Activated CD4-positive, CD25-positive, alpha-beta regulatory T cell treated with anti-CD3 and anti-CD28 coated beads, Interleukin-2, amount 50 U/mL, for 24 hours (primary cell): ENCODE data around the gene HTRA1.
A peak's percentile ranks its signal among the peaks of the same experiment; 100 is the strongest.

Experiments
- ATAC-seq, 2 donors: fragments of 150-1000 bp; cut with Tn5 transposase; one replicate each; pipeline ENCODE4 v1.10.0; 2021; ENCODE audit warnings: mild to moderate bottlenecking in 1 of 2, moderate library complexity in 1 of 2

HTRA1 gene

DNA sequence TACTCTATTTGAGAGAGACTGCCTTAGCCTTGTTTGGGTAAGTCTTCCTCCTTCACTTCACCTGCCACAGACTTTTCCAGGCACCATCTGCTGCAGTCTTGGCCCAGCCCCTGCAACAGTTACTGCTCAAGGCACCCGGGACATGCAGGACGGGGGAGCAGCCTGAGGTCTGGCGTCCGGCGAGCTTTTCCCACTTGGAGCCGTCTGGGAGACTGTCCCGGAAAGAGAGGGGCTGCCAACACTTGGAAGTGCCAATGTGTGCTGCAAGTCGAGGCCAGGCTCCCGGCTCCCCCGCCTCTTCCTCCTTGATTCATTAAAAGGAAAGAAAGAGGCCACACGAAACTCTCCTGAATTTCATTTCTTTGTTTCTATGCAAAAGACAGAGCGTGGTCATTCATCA lies 13.7 kb downstream of the HTRA1 start:
- no peak for ATAC-seq

DNA sequence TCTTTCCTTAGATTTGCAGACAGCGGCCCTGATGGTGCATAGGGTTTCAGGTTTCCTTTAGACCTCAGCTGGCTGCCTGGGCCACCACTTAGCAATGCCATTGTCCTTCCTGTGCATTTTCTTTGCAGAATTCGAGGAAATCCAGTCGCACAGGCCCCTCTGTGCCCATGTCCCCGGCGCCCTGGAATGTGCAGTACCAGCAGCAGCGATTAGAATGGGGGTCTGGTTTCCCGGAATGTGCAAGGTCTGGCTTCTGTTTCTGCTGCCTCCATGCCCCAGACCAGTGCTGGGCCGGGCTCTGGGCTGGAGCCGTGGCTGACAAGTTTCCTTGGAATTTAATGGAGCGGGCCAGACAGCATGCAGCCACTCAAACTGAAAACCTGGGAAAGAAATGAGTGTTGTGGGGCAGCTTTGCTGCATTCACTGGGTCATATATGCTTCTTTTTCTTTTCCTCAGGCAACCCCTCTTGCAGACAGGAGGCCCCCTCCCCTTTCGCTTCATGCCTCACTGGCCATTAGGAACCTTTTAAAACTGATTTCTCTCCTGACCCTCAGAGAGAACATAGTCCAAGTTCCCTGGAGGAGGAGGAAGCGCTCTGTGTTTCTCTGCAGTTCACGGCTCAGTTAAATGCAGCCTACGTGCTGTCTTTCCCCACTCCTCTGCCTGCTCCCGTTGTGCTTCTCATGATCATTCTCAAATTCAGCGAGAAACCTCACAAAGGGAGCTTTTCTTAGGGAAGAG lies 14.4 kb downstream of the HTRA1 start:
- no peak for ATAC-seq

DNA sequence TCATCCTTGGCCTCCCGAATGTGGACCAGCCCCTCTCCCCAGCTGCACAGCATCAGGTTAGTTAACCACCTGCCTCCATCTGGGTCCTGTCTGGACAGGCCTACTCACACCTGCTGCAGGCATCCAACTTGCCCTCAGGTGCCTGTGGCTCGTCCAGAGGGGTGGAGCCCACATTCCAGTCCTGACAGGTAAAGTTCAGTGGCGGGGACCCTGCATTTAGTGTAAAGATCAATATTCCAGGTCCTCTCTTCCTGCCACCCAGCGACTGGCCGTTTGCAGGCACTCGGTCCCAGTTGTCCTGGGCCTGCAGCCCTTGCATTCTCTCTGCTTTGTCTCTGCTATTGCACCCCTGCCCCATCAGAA lies 15.0 kb downstream of the HTRA1 start:
- ATAC-seq = no peak

DNA sequence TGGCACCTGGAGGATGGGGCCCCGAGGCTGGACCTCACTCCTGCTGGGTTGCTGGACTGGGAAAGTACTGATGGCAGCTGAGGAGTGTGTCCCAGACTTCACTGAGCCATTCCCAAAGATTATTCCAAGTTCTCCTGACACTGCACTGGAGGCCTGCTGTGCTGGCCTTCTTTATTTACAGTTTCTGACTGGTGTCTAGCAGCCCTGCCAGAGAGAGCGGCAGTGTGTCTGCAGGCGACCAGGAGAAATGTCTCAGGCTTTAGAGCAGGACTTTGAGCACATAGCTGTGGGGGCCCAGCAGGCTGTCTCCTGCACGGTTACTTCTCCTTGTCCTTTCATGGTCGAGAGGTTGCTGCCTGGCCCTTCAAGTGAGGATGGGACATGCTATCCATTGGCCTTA lies 16.1 kb downstream of the HTRA1 start:
- no peak for ATAC-seq

DNA sequence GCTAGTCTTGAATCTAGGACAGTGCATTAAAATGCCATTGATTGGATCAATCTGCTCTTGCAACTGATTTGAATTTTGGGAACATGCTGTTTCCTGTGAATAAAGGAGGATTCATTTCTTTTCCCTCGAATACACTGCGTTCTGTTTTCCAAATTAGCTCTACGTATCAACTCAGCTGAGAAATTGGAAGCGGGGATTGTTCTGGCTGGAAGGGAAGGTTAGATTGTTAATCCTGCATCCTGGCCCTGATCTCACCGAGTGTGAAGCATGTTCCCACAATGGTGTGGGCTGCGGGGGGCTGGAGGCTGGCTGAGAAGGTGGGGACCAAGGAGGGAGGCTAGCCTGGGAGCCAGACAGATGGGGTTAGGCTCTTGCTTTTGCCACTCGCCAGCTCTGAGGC lies 17.6 kb downstream of the HTRA1 start:
- ATAC-seq = no peak

DNA sequence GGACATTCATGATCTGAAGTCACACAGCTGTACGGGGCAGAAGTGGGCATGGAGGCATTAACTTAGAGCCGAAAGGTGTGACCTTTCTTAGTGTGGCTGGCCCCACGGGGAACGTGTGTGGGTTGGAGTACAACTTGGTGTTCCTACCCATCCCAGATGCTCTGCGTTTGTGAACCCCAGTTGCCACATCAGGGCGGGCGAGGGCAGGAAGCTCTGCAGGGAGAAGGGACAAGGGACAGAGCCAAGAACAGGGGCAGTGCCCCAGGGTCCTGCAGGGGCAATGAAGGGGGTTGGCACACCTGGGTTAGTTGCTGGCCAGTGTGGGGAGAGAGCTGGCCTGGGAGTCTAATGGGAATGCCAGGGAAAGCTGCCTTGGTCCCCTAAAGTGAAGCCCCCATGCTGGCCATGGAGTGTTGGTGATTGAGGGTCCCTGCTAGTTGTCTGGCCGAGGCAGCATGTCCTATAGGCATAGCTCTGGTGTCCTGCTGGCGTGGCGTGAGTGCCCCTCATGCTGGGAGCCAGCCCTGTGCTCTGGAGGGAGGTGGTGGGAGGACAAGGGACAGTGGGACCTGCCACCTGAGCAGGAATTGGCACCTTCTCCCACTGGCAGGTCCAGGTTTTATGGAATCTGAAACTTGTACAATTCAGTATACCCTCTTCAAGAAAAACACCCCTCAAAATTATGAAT lies 18.9 kb downstream of the HTRA1 start:
- no peak for ATAC-seq

DNA sequence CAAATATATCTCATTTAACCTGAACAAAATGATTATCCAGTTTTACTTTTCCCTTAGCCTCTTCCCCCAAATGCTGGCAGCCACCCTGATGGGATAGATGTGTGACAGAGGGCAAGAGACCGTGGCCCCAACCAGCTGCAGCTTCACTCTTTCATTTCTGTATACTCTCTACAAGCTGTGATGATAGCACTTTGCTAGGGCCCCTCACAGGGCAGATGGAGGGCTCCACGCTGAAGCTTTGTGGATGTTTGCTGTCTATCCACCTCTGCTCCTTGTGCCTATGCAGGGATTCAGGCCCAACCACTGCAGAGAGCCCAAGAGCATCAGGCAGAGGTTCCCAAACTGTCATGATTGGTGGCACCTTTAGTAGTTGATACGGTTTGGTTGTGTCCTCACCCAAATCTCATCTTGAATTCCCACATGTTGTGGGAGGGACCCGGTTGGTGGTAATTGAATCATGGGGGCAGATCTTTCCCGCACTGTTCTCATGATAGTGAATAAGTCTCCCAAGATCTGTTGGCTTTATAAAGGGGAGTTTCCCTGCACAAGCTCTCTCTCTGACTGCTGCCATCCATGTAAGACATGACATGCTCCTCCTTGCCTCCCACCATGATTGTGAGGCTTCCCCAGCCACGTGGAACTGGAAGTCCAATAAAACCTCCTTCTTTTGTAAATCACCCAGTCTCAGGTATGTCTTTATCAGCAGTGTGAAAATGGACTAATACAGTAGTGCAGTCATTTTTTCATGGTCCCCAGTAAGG lies 20.1 kb downstream of the HTRA1 start:
- ATAC-seq = no peak

DNA sequence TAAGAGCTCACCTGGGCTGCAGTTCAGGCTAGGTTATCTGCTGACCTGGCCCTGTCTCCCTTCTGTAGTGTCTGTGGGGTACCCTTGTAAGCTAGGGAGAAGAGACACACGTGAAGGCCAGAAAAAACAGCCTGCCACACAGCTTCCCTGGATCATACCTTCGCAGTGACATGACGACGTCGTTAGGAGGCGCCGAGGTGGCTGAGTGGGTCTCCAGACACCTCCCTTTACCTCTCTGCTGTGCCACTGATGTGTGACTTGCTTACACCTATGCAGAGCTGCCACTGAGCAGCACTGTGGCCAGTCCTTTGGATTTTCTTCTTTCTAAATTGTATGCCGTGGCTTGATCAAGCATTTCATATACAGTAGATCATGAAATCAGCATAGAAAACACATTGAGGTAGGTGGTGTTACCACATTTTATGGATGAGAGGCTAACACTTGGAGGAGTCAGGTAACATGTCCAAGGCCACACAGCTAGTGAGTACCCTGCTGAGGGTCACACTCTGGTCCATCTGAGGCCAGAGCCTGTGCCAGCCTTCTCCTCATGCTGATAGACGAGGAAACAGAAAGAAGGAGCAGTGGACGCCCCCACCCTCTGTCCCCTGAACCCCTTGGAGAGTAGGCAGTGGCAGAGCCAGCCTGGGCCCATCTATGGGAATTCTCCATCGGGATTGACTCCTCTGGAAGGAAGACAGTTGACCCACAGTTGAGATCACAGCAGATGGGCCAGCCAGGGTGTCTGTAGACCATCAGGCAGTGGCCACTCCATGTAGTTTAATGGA lies 23.1 kb downstream of the HTRA1 start:
- ATAC-seq = no peak

DNA sequence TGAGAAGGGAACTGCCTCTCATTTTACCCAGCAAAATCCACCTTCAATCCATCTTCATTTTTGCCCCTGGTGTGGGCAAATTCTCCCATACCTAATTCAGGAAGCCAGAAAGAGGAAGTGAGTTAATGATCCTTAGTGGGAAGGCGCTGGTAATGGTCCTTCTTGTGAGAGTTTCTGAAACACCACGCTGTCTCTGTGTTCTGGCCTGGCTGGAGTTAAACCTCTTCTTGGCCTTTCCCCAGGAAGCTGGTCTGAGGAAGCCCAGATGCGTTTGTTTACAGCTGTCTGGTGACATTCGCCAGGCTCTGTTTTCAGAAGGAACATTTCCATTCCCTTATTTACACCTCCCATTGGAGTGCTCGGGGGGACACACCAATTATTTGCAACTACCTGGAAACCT lies 24.3 kb downstream of the HTRA1 start:
- ATAC-seq = no peak

DNA sequence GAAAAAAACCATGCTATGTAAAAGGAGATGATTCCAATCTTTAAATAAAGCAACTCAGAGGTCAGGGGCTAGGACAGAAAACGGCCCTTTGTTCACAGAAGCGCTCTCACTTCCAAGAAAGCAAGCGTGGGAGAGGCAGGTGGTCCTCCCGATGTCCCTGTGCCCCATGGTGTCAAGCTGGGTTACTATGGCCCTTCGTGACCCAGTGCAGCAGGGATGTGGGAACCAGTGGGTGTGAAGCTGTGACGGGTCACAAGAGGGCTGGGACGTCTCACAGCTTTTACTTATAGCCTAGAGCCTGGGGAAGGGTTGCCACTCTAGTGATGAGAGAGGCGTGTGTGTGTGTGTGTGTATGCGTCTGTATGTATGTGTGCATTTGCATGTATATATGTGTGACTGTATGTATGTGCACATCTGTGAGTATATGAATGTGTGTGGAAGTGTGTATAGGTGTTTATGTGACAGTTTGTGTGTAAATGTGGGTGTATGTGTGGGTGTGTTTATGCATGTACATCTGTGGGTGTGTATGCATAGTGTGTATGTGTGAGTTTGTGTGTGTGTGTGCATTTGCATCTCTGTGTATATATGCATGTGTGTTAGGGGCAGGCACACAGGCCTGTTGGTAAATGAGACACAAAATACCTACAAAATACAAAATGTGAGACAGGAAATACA lies 25.2 kb downstream of the HTRA1 start:
- no peak for ATAC-seq

DNA sequence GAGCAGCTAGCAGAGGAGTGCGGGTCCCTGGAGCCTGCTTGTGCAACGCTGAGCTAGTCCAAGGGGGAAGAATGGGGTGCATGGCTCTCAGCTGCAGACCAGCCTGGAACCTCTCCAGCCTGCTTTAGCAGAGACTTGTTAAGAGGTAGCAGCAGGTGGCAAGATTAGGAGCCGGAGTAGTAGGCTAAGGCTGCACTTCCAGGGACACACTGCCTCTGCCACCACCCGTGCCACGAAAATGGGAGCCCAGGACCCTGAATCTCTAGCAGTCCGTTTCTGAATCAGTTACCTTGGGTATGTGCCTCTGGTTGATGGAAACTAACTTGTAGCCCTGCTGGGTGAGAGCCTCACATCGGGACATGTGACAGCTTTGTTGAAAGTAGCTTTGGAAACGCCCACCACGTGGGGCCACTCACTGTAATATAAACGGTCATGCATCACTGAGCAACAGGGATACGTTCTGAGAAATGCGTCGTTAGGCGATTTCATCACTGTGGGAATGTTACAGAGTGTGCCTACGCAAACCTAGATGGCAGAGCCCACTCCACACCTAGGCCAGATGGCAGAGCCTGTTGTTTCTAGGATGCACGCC lies 25.9 kb downstream of the HTRA1 start:
- ATAC-seq = no peak

DNA sequence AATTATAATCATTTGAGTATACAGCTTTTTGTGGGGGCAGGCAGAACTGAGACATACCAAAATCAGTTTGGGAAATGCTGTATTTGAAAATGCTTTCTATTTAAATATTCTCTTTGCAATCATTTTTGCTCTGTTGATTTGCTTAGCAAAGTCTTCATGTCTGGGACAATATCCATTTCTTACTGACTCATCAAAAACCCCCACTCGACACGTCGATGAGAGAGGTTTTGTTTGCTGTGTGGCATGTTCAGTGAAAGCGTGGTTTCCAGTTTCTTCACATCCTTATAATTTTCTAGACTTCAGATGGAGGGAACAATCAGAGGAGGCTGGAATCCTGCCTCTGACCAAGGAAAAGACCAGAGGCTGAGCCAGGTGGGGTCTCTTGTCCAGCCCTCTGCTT lies 28.9 kb downstream of the HTRA1 start:
- no peak for ATAC-seq

DNA sequence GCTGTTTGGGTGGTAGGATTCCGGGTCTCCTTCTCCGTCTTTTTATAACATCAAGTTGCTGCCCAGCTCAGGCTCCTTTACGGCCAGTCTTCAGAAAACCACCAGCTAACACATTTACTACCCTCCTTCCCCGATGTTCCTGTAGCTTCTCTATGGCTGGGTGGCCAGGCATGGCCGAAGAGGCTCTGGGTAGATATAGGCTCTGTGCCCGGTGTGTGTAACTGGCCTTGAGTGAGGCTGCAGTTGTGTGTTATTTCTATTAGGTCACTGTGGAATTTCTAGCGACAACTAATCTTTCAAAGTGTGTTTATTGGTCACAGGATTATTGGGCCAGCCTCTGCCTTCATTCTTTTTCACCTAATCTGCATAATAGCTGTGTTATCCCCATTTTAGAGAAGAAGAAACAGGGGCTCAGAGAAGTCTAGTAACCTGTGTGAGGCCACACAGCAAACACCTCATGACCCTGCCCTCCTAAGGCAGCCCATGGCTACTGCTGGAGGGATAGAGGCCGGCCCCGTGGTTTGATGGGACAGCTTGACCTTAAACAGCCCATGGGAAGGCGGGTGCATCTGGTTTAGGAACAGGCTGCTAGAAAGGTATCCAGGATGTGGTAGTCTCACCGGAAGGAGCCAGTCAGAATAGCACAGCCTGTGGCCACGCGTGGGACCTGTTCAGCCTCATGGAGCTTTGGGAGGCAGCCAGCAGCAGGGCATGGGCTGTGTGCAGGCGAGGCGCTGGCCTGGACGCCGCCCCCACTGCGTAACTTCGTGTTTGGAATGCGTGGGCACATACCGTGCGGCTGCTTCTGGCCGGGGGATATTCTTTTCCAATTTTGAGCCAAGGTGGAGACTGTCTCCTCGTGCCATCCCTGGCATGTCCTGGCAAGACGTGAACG lies 29.7 kb downstream of the HTRA1 start:
- ATAC-seq = peak; percentile 48 to 55

DNA sequence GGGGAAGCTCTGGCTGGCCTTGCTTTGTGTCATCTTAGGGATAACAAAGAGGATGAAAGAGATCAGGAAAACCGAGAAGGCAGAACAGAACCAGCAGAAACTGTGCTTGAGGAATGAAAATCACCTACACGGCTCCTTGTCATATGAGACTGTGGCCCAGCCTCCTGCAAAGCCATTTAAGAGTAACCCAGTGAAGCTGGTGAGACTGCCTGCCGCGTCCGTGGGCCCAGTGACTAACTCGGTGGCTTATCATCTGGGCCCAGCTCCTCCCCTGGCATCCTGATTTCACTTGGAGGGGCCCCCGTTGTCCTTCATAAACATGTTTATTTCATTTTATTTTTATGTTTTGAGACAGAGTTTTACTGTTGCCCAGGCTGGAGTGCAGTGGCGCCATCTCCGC lies 30.7 kb downstream of the HTRA1 start:
- no peak for ATAC-seq

DNA sequence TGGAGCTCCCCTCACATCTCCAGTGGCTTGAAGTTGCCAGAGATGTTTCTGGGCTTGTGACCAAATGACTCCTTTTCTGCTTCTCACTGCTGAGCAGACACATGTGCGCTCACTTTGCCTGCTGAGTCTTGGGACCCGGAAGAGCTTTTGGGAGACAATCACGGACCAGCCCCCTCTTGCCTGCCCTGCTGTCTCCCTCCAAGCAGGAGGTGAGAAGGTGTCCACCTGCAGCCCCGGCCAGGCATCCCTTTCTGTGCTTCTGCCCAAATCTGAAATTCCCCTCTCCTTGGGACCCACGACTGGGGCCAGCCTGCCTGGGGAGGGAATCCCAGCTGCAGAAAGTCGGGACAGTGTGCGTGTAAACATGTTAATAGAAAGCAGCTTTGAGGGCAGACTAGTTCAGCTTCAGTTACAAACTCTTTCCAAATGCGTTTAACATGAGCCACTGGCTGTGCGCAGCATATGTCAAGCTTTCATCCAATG lies 31.7 kb downstream of the HTRA1 start:
- no peak for ATAC-seq

DNA sequence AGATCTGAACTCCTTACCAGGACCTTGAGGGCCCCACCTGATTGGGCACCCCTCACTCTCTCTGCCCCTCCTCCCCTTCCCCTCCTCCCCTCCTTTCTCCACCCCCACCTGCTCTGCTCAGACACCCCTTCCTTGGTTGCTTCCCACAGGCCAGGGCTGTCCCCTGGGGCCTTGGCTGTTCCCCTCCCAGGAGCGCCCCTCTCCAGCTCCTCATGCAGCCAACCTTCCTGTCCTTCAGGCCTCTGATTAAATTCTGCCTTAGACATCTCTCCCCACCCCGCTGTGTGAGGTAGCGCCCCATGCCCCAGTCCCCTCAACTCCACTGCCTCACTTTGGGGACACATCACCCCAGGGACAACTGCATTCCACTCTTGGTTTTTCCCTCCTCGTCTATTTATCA lies 32.4 kb downstream of the HTRA1 start:
- no peak for ATAC-seq

DNA sequence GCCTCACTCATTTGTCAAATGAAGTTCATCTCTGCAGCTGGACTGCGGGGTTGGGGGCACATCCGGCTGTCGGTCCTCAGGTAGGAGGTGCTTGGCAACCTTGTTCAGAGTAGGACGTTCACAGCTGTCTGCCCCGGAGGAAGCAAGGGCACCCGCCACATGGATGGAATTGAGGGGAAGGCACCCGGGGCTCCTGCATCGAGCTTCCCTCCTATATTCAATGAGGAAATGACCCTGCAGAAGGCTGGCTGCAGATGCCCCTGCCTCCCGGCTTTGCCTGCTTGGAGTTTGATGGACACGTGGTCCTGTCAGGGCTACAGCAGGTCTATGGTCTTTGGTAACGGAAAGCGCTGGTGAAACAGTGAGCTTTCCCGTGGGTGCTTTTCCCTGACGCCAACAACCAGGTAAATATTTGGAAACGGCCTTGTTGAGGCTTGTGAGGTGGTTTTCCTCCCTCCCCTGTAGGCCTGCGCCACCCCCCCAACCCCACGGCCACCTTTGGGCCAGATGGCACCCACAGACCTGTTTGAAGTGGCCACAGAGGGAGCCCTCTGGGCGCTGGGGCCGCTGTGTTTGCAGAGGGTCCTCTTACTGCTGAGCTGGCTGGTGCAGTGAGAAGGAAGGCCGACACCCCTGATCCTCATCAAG lies 32.9 kb downstream of the HTRA1 start:
- ATAC-seq = no peak

DNA sequence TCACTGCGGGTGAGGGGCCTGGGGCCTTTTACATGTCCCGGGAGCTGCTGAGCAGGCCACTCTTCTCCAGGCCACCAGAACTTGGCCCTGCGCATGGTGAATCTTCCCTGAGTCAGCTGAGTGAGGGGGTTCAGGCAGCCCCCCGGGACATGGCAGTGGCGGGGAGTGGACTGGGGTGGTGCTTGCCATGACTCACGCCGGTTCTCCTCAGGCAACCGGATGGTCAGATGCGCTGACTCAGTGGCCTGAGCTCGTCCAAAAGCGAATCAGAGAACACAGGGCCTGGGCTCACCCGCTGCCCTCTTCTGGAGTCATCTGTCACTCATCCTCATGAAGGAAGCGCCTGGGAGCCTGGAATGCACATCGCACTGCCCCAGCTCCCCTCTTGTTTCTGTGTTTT lies 33.5 kb downstream of the HTRA1 start:
- ATAC-seq = no peak

DNA sequence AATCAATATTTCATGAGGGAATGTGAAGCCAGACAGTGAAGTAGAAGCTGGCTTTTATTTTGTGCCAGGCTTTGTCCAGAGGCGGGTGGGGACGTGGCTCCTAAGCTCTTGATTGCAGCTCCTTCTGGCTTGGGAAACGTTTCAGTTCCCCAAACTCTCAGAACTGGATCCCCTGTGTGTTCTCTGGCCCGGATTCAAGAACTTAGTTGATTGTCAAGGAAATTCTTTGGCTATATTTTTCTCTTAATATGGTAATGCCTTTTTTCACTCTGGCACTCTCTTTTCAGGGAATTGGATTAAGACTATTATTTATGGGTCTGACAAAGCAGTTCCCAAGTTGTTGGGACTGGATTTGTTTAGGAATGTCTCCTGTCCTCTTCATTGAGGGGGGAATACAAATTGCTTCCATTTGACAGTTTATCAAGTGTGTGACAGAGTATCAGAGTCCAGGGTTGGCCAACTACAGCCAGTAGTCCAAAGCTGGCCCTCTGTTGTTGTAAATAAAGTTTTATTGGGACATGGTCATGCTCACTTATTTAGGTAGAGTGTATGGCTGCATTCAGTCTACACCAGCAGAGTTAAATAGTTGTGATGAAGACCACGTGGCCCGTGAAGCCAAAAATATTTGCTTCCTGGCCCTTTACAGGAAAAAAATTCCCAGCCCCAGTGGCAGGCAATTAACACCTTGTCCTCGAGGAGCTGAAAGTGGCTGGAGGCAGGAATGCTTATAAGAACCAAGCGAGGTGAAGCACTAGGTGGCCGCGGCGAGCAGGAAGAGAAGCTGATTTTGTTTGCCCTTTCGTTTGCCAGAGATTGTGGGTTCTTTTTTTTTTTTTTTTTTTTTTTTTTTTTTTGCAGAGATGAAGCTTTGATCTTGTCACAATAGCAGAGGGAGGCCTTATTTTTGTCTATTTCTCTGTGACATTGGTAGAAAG lies 34.3 kb downstream of the HTRA1 start:
- ATAC-seq = no peak
